CD4-positive, CD25-positive, alpha-beta regulatory T cell (primary cell): Measurements from ENCODE around the gene SLC29A1. TPM values are rescaled to one million over a fixed set of nuclear protein-coding genes. Genes with fewer than 3 reads are reported as not detected.
A peak's percentile ranks its signal among the peaks of the same experiment; 100 is the strongest.

ENCODE experiments used
- ATAC-seq, 2 donors: fragments of 150-1000 bp; cut with Tn5 transposase; one replicate each; pipeline ENCODE4 v1.10.0; 2021; ENCODE audit warnings: low read depth in 2 of 2, moderate number of reproducible peaks in 2 of 2, moderate library complexity in 1 of 2
- DNase-seq, 3 donors: peaks; one replicate each; pipeline versions ENCODE4 v3.0.0 to v3.0.0-alpha.2; 2012 to 2022; ENCODE audit warnings: mixed read lengths in 1 of 3
- H3K27ac ChIP-seq: one replicate; pipeline ENCODE4 v1.7.0; 2013; ENCODE audit warnings: mild to moderate bottlenecking, low read length; ENCODE audit not compliant: insufficient read depth, poor library complexity, severe bottlenecking
- H3K27me3 ChIP-seq: one replicate; pipeline ENCODE4 v1.7.0; 2013; ENCODE audit warnings: low read length; ENCODE audit not compliant: control insufficient read depth, insufficient read depth
- H3K36me3 ChIP-seq: one replicate; pipeline ENCODE4 v1.7.0; 2013; ENCODE audit warnings: mild to moderate bottlenecking, low read length, moderate library complexity; ENCODE audit not compliant: control insufficient read depth, insufficient read depth
- H3K4me1 ChIP-seq: 2 replicates; pipeline ENCODE4 v1.7.0; 2013; ENCODE audit warnings: mild to moderate bottlenecking, low read length; ENCODE audit not compliant: insufficient read depth, control insufficient read depth, poor library complexity, severe bottlenecking
- H3K4me3 ChIP-seq: one replicate; pipeline ENCODE4 v1.7.0; 2013; ENCODE audit warnings: low read depth, mild to moderate bottlenecking, low read length, moderate library complexity
- H3K9me3 ChIP-seq, 2 experiments: 1 replicate in 1 of 2; 2 replicates in 1 of 2; pipeline ENCODE4 v1.7.0; 2013; ENCODE audit warnings: low read length in 2 of 2, mild to moderate bottlenecking in 1 of 2, moderate library complexity in 1 of 2; ENCODE audit not compliant: control insufficient read depth in 2 of 2
- H3K27ac Mint-ChIP-seq, 3 donors: one replicate each; pipeline ENCODE4 v1.8.0; 2020 to 2022; ENCODE audit warnings: mild to moderate bottlenecking in 3 of 3, mixed read lengths in 3 of 3, moderate library complexity in 2 of 3
- H3K27me3 Mint-ChIP-seq: one replicate; pipeline ENCODE4 v1.8.0; 2022; ENCODE audit warnings: mild to moderate bottlenecking, mixed read lengths
- H3K36me3 Mint-ChIP-seq: one replicate; pipeline ENCODE4 v1.8.0; 2020; ENCODE audit warnings: mixed read lengths
- H3K4me1 Mint-ChIP-seq, 4 donors: one replicate each; pipeline ENCODE4 v1.8.0; 2020 to 2022; ENCODE audit warnings: mixed read lengths in 4 of 4, mild to moderate bottlenecking in 1 of 4
- H3K4me3 Mint-ChIP-seq, 4 donors: one replicate each; pipeline ENCODE4 v1.8.0; 2020 to 2022; ENCODE audit warnings: mild to moderate bottlenecking in 4 of 4, mixed read lengths in 4 of 4, moderate library complexity in 3 of 4
- H3K9me3 Mint-ChIP-seq, 7 donors: one replicate each; pipeline ENCODE4 v1.8.0; 2020 to 2022; ENCODE audit warnings: mixed read lengths in 7 of 7, mild to moderate bottlenecking in 3 of 7, moderate library complexity in 2 of 7
- polyA plus RNA-seq, 4 donors: library from polyadenylated mRNA; unstranded; fragments of 300-500 nt; fragmentation: Illumina TruSeq; gene quantifications; one replicate each; pipeline ENCODE4 v1.2.3, GENCODE V29; 2021
- total RNA-seq: library from RNA; stranded (reverse); gene quantifications from one replicate; pipeline ENCODE4 v1.2.3, GENCODE V29; 2022

Gene SLC29A1
- total and polyA plus RNA-seq, 5 donors from 2014 or later: 2.6 to 6.1 (median 3.6) TPM

DNA sequence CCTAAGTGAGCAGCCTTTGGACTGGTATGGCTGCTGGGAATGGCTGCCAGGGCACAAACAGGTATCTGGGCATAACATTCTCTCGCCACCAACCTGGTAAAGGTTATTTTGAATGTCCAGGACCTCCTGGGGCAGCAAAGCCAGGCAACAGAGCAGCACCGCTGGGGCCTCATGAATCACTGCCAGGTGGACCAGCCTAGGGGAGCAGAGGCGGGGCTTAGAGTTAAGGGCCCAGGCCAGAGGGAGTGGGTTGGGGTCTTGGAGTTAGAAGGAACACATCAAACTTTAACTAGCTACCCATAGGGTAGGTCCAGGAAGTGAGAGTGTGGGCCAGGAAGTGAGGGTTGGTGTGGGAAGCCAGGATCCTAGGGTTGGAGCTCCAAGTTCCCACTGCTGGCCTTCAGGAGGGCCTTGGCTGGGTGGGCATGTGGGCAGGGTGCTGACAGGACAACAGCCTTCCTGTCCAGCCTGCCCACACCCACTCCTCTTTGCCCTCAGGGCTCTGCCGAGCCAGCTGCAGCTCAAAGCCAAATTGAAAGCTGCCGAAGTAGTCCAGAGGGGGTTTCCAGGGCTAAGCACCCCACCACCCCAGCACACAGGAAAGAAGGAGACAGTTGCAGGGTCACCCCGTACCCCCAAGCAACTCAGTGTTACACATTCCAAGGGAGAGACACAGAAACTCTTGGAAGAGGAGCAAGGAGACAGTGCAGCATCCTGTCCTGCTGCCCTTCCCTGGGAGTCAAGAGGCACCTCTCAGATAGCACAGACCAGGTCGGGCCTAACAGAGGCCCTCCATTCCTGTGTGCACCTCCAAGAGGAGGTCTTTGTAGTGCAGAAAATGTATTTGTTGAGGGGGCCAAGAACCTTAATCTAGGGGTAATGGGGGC, 39.3 kb downstream of the SLC29A1 start:
- no peaks in the 10 kb centered on the region for H3K9me3 Mint-ChIP-seq
- peaks cover 4 to 64% (median 39%) of the 10 kb centered on the region in 4 donors for H3K4me1 Mint-ChIP-seq
- DNase-seq (no peak), ATAC-seq (peak in 1 of 2 donors; percentile 0)
- peak overlapping the region; percentile 90 to 98 (median 94) for H3K4me3 Mint-ChIP-seq
- Histone ChIP-seq H3K4me3 (peak overlapping the region; percentile 91), H3K27me3 (no peaks in the 10 kb centered on the region), H3K27ac (peak overlapping the region; percentile 94), H3K4me1 (peaks cover 43% of the 10 kb centered on the region), H3K36me3 (peaks cover 20% of the 10 kb centered on the region), H3K9me3 (no peaks in the 10 kb centered on the region)
- H3K27ac Mint-ChIP-seq: peak overlapping the region; percentile 93 to 97 (median 97)
- H3K27me3 Mint-ChIP-seq: peaks cover 6% of the 10 kb centered on the region
- peaks cover 5% of the 10 kb centered on the region for H3K36me3 Mint-ChIP-seq

- peaks cover 13% of the 10 kb centered on the region for H3K27me3 Mint-ChIP-seq
- Histone ChIP-seq H3K27me3 (no peaks in the 10 kb centered on the region), H3K9me3 (no peaks in the 10 kb centered on the region), H3K27ac (peak overlapping the region; percentile 94), H3K4me3 (peak overlapping the region; percentile 91), H3K4me1 (peaks cover 39% of the 10 kb centered on the region), H3K36me3 (peaks cover 20% of the 10 kb centered on the region)
- H3K4me3 Mint-ChIP-seq: peak overlapping the region; percentile 90 to 98 (median 94)
- H3K9me3 Mint-ChIP-seq: no peaks in the 10 kb centered on the region
- H3K27ac Mint-ChIP-seq: peak overlapping the region; percentile 93 to 97 (median 97)
- peaks cover 5% of the 10 kb centered on the region for H3K36me3 Mint-ChIP-seq
- ATAC-seq (peak; percentile 1 to 7), DNase-seq (peak in 1 of 3 donors; percentile 49)
- peaks cover 4 to 58% (median 35%) of the 10 kb centered on the region in 4 donors for H3K4me1 Mint-ChIP-seq
Measured at GRCh38 chr6:44263354-44264100, 40.1 kb downstream of the SLC29A1 start.

DNA sequence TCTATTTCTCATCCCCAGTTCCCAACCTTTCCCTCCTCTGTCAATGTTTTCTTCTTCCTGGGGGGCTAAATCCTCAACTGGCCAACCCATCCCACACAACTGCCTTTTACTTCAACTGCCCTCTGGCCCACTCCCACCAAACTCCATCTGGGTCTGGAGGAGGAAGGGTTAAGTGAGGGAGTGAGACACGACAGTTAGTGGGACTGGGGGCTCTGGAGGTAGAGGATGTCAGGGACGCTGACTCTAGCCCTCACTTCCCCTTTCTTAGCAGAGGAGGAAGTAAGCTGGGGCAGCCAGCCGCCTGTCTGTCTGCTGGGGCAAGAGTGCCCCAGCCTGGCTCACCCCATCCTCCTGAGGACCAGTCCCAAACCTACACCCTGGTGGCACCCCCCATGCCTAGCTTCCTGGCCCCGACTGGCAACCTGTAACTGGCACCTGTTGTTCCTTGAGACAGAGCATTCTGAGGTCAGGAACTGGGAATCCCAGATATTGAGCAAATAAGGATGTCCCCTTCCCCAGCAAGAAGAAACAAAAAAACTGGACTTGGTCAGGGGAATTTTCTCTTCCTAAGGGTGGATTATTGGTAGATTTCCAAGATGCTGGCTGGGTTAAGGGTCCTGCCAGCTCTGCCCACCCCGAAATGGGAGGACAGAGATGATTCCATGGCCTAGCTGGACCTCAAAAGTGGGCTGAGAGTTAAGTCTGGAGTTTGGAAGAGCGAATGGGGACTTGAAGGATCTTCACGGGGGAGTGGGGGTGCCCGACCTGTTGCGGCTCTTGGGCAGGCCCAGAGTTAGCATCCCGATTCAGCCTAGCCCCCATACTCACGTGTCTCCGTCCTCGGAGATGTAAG, 41.0 kb downstream of the SLC29A1 start:
- peaks cover 21% of the 10 kb centered on the region for H3K27me3 Mint-ChIP-seq
- H3K4me3 Mint-ChIP-seq: peak overlapping the region; percentile 90 to 98 (median 94)
- peaks cover 5% of the 10 kb centered on the region for H3K36me3 Mint-ChIP-seq
- H3K9me3 Mint-ChIP-seq: no peaks in the 10 kb centered on the region
- ATAC-seq (peak; percentile 25 to 26), DNase-seq (peak in 1 of 3 donors; percentile 69)
- H3K27ac ChIP-seq: peak overlapping the region; percentile 94
- H3K9me3 ChIP-seq: no peaks in the 10 kb centered on the region
- H3K27ac Mint-ChIP-seq: peak overlapping the region; percentile 93 to 97 (median 95)
- H3K4me1 Mint-ChIP-seq: peaks cover 4 to 57% (median 39%) of the 10 kb centered on the region in 4 donors
- peaks cover 14% of the 10 kb centered on the region for H3K36me3 ChIP-seq
- peak overlapping the region; percentile 91 for H3K4me3 ChIP-seq
- peaks cover 39% of the 10 kb centered on the region for H3K4me1 ChIP-seq
- peaks cover 8% of the 10 kb centered on the region for H3K27me3 ChIP-seq

DNA sequence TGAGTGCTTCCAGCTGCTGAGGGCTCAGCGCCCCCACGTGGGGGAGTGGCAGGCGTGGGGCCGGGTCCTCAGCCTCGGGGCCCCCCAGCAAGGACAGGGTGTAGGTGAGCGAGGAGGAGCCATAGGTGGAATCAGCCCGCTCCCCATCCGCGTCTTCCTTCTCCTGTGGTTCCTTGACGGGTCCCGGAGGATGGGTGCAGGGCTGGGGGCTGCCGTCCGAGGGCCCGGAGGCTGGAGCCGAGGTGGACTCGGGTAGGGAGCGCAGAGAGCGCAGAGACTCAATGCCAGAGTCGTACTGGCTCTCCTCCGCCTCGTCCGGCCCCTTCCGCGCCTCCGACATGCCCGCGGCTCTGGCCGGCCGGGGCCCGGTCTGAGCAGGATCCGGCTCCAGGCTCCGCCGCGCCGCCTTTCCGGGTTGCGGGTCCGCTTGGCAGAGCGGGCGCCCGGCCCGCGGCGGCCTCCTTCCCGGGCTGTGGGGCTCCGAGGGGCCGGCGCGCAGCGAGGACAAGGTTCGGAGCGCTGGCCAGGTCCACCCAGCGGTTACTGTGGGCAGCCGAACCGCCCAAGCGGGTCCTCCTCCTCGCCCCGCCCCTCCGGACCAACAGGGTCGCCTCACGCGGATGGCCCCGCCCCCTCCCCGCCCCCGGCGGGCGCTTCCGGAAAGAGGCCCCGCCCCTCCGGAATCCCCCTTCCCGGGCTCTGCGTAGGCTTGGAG, 41.8 kb downstream of the SLC29A1 start, which contains the start of gene NFKBIE:
Gene NFKBIE (minus strand): TSS at position 545 of the 715 bp plus-strand sequence. CDS start 205 bp downstream, at position 340.
- peak; percentile 82 to 96 (median 90) for DNase-seq
- H3K4me3 Mint-ChIP-seq: peak within 1 kb of the TSS; percentile 90 to 98 (median 95)
- Histone ChIP-seq H3K9me3 (no peaks in the 10 kb centered on the region), H3K27me3 (peaks cover 14% of the 10 kb centered on the region), H3K4me3 (peak within 1 kb of the TSS; percentile 91), H3K36me3 (peaks cover 6% of the 10 kb centered on the region), H3K27ac (peak within 1 kb of the TSS; percentile 94), H3K4me1 (peaks cover 39% of the 10 kb centered on the region)
- peaks cover 4 to 65% (median 44%) of the 10 kb centered on the region in 4 donors for H3K4me1 Mint-ChIP-seq
- no peaks in the 10 kb centered on the region for H3K9me3 Mint-ChIP-seq
- peaks cover 5% of the 10 kb centered on the region for H3K36me3 Mint-ChIP-seq
- peak; percentile 74 to 77 for ATAC-seq
- H3K27ac Mint-ChIP-seq: peak within 1 kb of the TSS; percentile 93 to 97 (median 97)
- peaks cover 29% of the 10 kb centered on the region for H3K27me3 Mint-ChIP-seq

- no peak for DNase-seq
- H3K27me3 Mint-ChIP-seq: peaks cover 30% of the 10 kb centered on the region
- peak overlapping the region; percentile 93 to 97 (median 97) for H3K27ac Mint-ChIP-seq
- Histone ChIP-seq H3K27ac (peak overlapping the region; percentile 94), H3K36me3 (peaks cover 2% of the 10 kb centered on the region), H3K4me1 (peaks cover 39% of the 10 kb centered on the region), H3K27me3 (peaks cover 14% of the 10 kb centered on the region), H3K9me3 (no peaks in the 10 kb centered on the region), H3K4me3 (peak overlapping the region; percentile 64)
- no peak for ATAC-seq
- peaks cover 4 to 64% (median 44%) of the 10 kb centered on the region in 4 donors for H3K4me1 Mint-ChIP-seq
- H3K4me3 Mint-ChIP-seq: peak overlapping the region; percentile 90 to 98 (median 95)
- peaks cover 5% of the 10 kb centered on the region for H3K36me3 Mint-ChIP-seq
- no peaks in the 10 kb centered on the region for H3K9me3 Mint-ChIP-seq
Measured at GRCh38 chr6:44265722-44266233, 42.4 kb downstream of the SLC29A1 start.

DNA sequence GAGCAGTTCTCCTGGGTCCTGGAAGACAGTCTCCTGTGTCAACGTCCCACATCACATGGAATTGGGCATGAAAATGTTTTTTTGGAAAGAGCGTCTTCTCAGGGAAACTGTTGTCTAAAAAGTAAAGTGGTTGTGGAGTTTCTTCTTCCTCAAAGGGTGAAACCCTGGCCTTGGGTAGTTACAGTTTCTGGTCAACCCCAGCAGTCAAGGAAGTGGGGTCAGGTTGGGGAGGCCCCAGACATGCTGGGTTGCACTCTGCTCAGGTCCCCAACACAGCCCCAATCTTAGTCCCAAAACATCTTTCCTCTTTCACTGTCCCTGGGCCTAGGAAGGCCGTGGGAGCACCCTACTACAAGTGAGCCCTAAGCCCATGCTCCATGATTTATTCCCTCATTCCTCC, 43.0 kb downstream of the SLC29A1 start:
- peaks cover 44% of the 10 kb centered on the region for H3K4me1 ChIP-seq
- H3K36me3 ChIP-seq: no peaks in the 10 kb centered on the region
- peaks cover 14% of the 10 kb centered on the region for H3K27me3 ChIP-seq
- Mint-ChIP-seq H3K9me3 (no peaks in the 10 kb centered on the region), H3K27me3 (peaks cover 34% of the 10 kb centered on the region), H3K27ac (peak overlapping the region; percentile 75 to 93 (median 83)), H3K4me1 (peaks cover 0 to 63% (median 39%) of the 10 kb centered on the region in 4 donors), H3K4me3 (peak overlapping the region; percentile 90 to 98 (median 95)), H3K36me3 (no peaks in the 10 kb centered on the region)
- DNase-seq: no peak
- no peak for ATAC-seq
- H3K4me3 ChIP-seq: no peak overlapping the region
- peak overlapping the region; percentile 94 for H3K27ac ChIP-seq
- H3K9me3 ChIP-seq: no peaks in the 10 kb centered on the region
